Trophoblast cell (in vitro differentiated cells and primary cell): Measurements from ENCODE around the gene SNX25.

Experiments used
- DNase-seq, 2 donors: peaks; one replicate each; pipeline ENCODE4 v3.0.0-alpha.2; 2016
- H2AFZ ChIP-seq: 2 replicates; pipeline ENCODE4 v1.6.1; 2013; ENCODE audit warnings: low read length, moderate library complexity, mild to moderate bottlenecking; ENCODE audit not compliant: insufficient read depth, poor library complexity
- H2AK5ac ChIP-seq: 2 replicates; pipeline ENCODE4 v1.6.1; 2013; ENCODE audit warnings: mild to moderate bottlenecking, low read length
- H2BK120ac ChIP-seq: 2 replicates; pipeline ENCODE4 v1.6.1; 2013; ENCODE audit warnings: low read length, mild to moderate bottlenecking, moderate library complexity; ENCODE audit not compliant: insufficient read depth, poor library complexity
- H2BK12ac ChIP-seq: 2 replicates; pipeline ENCODE4 v1.6.1; 2013; ENCODE audit warnings: mild to moderate bottlenecking, low read length, moderate library complexity
- H2BK5ac ChIP-seq: 2 replicates; pipeline ENCODE4 v1.6.1; 2013; ENCODE audit warnings: low read length, low read depth, moderate library complexity, mild to moderate bottlenecking; ENCODE audit not compliant: poor library complexity
- H3K14ac ChIP-seq: 2 replicates; pipeline ENCODE4 v1.6.1; 2013; ENCODE audit warnings: mild to moderate bottlenecking, low read length
- H3K18ac ChIP-seq: 2 replicates; pipeline ENCODE4 v1.6.1; 2013; ENCODE audit warnings: mild to moderate bottlenecking, low read length
- H3K23ac ChIP-seq: 2 replicates; pipeline ENCODE4 v1.6.1; 2013; ENCODE audit warnings: low read length
- H3K27ac ChIP-seq: 2 replicates; pipeline ENCODE4 v1.5.1; 2013; ENCODE audit warnings: low read depth, mild to moderate bottlenecking, inconsistent platforms, low read length, moderate library complexity
- H3K27me3 ChIP-seq: 2 replicates; pipeline ENCODE4 v1.6.1; 2013; ENCODE audit warnings: inconsistent platforms, mild to moderate bottlenecking, low read length, moderate library complexity; ENCODE audit not compliant: insufficient read depth
- H3K36me3 ChIP-seq, 2 experiments: 1 replicate in 1 of 2; 2 replicates in 1 of 2; pipeline ENCODE4 v1.6.1; 2013; ENCODE audit warnings: low read length in 2 of 2, mild to moderate bottlenecking in 2 of 2, moderate library complexity in 1 of 2; ENCODE audit not compliant: insufficient read depth in 2 of 2, control insufficient read depth in 1 of 2
- H3K4ac ChIP-seq: 2 replicates; pipeline ENCODE4 v1.6.1; 2013; ENCODE audit warnings: low read depth, mild to moderate bottlenecking, low read length, moderate library complexity
- H3K4me1 ChIP-seq, 2 experiments: 1 replicate in 1 of 2; 2 replicates in 1 of 2; pipeline ENCODE4 v1.6.1; 2013; ENCODE audit warnings: low read length in 2 of 2, mild to moderate bottlenecking in 2 of 2, moderate library complexity in 1 of 2; ENCODE audit not compliant: insufficient read depth in 2 of 2, control insufficient read depth in 1 of 2
- H3K4me2 ChIP-seq: 2 replicates; pipeline ENCODE4 v1.6.1; 2013; ENCODE audit warnings: inconsistent platforms, mild to moderate bottlenecking, low read length, moderate library complexity
- H3K4me3 ChIP-seq: 2 replicates; pipeline ENCODE4 v1.5.1; 2013; ENCODE audit warnings: mild to moderate bottlenecking, low read depth, low read length, inconsistent platforms
- H3K79me1 ChIP-seq: one replicate; pipeline ENCODE4 v1.6.1; 2013; ENCODE audit warnings: low read length
- H3K79me2 ChIP-seq: 2 replicates; pipeline ENCODE4 v1.6.1; 2013; ENCODE audit warnings: low read length, mild to moderate bottlenecking; ENCODE audit not compliant: control insufficient read depth, insufficient read depth, poor library complexity
- H3K9ac ChIP-seq: 2 replicates; pipeline ENCODE4 v1.6.1; 2013; ENCODE audit warnings: mild to moderate bottlenecking, low read length
- H3K9me3 ChIP-seq: 2 replicates; pipeline ENCODE4 v1.6.1; 2013; ENCODE audit warnings: low read depth, mild to moderate bottlenecking, control low read depth, inconsistent platforms, low read length; ENCODE audit not compliant: insufficient read depth
- H4K12ac ChIP-seq: 2 replicates; pipeline ENCODE4 v1.6.1; 2013; ENCODE audit warnings: low read depth, mild to moderate bottlenecking, low read length, moderate library complexity
- H4K8ac ChIP-seq: 2 replicates; pipeline ENCODE4 v1.6.1; 2013; ENCODE audit warnings: low read depth, mild to moderate bottlenecking, low read length, moderate library complexity
- H4K91ac ChIP-seq: one replicate; pipeline ENCODE4 v1.6.1; 2013; ENCODE audit warnings: low read depth, mild to moderate bottlenecking, low read length, moderate library complexity
- WGBS: extraction: QIAGEN DNeasy Blood & Tissue Kit; methylation state at CpG from one replicate; pipeline ENCODE4 v1.1.7; 2013; ENCODE audit warnings: missing lambda C conversion rate; ENCODE audit not compliant: insufficient read length, insufficient coverage; ENCODE audit errors: extremely low coverage; 5-methylcytosine and 5-hydroxymethylcytosine counted together

The SNX25 gene

GRCh38 chr4:185276036-185276435 lies 66.6 kb downstream of the SNX25 start:
- H2AK5ac ChIP-seq, result no peak overlapping the region
- no peak overlapping the region for H2AFZ ChIP-seq
- H3K27ac ChIP-seq, result no peak overlapping the region
- H4K12ac ChIP-seq, result no peak overlapping the region
- no peak overlapping the region for H2BK5ac ChIP-seq
- H3K18ac ChIP-seq, result no peak overlapping the region
- H3K36me3 ChIP-seq, result no peaks in the 10 kb centered on the region
- H3K4ac ChIP-seq, result no peak overlapping the region
- H3K4me1 ChIP-seq, result peaks cover 0 to 4% of the 10 kb centered on the region in 2 experiments
- no peak overlapping the region for H2BK12ac ChIP-seq
- no peak overlapping the region for H3K4me3 ChIP-seq
- H4K8ac ChIP-seq, result no peak overlapping the region
- no peak overlapping the region for H4K91ac ChIP-seq
- no peaks in the 10 kb centered on the region for H3K9me3 ChIP-seq
- no peak overlapping the region for H3K23ac ChIP-seq
- no peak overlapping the region for H3K9ac ChIP-seq
- no peak overlapping the region for H3K4me2 ChIP-seq
- no peaks in the 10 kb centered on the region for H3K79me2 ChIP-seq
- no peak for DNase-seq
- no peak overlapping the region for H3K14ac ChIP-seq
- H3K27me3 ChIP-seq, result no peaks in the 10 kb centered on the region
- no peaks in the 10 kb centered on the region for H3K79me1 ChIP-seq
- no peak overlapping the region for H2BK120ac ChIP-seq

DNA sequence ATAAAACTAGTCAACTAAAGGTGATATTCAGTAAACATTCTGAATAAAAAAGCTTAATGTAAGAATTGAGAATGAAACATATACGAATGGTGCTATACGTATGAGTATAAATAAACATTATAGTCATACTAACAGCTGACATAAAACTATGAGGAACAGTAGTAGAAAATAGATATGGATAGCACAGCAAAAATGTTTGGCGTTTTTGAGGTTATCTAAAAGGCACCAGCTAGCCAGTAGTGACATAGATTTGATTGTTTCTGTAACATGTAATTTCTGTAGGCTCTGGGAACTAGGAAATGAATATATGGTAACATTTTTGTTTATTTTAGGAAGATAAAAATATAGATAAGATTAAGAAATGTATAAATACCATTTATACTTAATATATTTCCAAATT lies 69.3 kb downstream of the SNX25 start:
- Histone ChIP-seq H2AK5ac (no peak overlapping the region), H2BK120ac (no peak overlapping the region), H3K79me1 (no peaks in the 10 kb centered on the region), H3K9ac (no peak overlapping the region), H2AFZ (no peak overlapping the region), H3K4me2 (no peak overlapping the region), H4K8ac (no peak overlapping the region), H3K27ac (no peak overlapping the region), H3K79me2 (no peaks in the 10 kb centered on the region), H3K4me1 (peaks cover 0 to 3% of the 10 kb centered on the region in 2 experiments), H3K9me3 (no peaks in the 10 kb centered on the region), H4K91ac (no peak overlapping the region), H3K4me3 (no peak overlapping the region), H3K4ac (no peak overlapping the region), H3K36me3 (no peaks in the 10 kb centered on the region), H2BK12ac (no peak overlapping the region), H3K14ac (no peak overlapping the region), H4K12ac (no peak overlapping the region), H3K23ac (no peak overlapping the region), H3K18ac (no peak overlapping the region), H3K27me3 (no peaks in the 10 kb centered on the region), H2BK5ac (no peak overlapping the region)
- no CpG with 5 or more reads among the region's 3 CpGs for WGBS
- DNase-seq, result no peak

- Histone ChIP-seq H3K79me2 (no peaks in the 10 kb centered on the region), H3K4me3 (no peak overlapping the region), H3K4ac (no peak overlapping the region), H2AK5ac (no peak overlapping the region), H4K91ac (no peak overlapping the region), H3K4me2 (no peak overlapping the region), H3K14ac (no peak overlapping the region), H3K27ac (no peak overlapping the region), H2BK12ac (no peak overlapping the region), H3K9me3 (no peaks in the 10 kb centered on the region), H3K9ac (no peak overlapping the region), H2AFZ (no peak overlapping the region), H3K36me3 (no peaks in the 10 kb centered on the region), H4K12ac (no peak overlapping the region), H3K79me1 (no peaks in the 10 kb centered on the region), H3K23ac (no peak overlapping the region), H2BK5ac (no peak overlapping the region), H4K8ac (no peak overlapping the region), H3K4me1 (peaks cover 0 to 3% of the 10 kb centered on the region in 2 experiments), H3K27me3 (no peaks in the 10 kb centered on the region), H2BK120ac (no peak overlapping the region), H3K18ac (peak overlapping the region; percentile 79)
- no CpG with 5 or more reads among the region's 5 CpGs for WGBS
- no peak for DNase-seq
These were observed 71.2 kb downstream of the SNX25 start for GRCh38 chr4:185280608-185281007.

DNA sequence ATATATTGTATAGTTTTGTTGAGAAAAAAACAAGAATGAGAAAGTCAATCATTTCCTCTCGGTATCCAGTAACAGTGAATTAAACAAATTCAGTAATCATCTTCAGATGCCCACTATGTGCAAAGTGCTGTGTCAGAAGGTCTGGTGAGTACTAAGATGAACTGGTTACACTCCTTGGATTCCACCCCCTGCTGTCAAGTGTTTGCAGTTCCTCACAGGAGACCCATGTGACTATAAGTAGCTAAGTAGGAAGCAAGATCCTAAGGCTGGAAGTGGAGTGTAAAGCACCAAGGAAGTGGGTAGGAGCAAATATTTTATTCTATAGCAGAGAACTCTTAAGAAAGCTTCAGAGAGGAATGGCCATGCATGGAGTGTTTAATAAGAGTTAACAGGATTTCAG lies 73.6 kb downstream of the SNX25 start:
- Histone ChIP-seq H3K79me1 (no peaks in the 10 kb centered on the region), H3K4me1 (peaks cover 0 to 8% of the 10 kb centered on the region in 2 experiments), H3K27me3 (no peaks in the 10 kb centered on the region), H3K9me3 (no peaks in the 10 kb centered on the region), H3K14ac (no peak overlapping the region), H2BK12ac (no peak overlapping the region), H3K9ac (no peak overlapping the region), H4K91ac (no peak overlapping the region), H3K18ac (no peak overlapping the region), H4K8ac (no peak overlapping the region), H4K12ac (no peak overlapping the region), H3K4me3 (no peak overlapping the region), H3K79me2 (no peaks in the 10 kb centered on the region), H2BK5ac (no peak overlapping the region), H3K36me3 (no peaks in the 10 kb centered on the region), H2AK5ac (no peak overlapping the region), H3K27ac (no peak overlapping the region), H3K4me2 (no peak overlapping the region), H2AFZ (no peak overlapping the region), H3K4ac (no peak overlapping the region), H2BK120ac (no peak overlapping the region), H3K23ac (no peak overlapping the region)
- DNase-seq, result no peak
- no CpG with 5 or more reads among the region's 1 CpG for WGBS

DNA sequence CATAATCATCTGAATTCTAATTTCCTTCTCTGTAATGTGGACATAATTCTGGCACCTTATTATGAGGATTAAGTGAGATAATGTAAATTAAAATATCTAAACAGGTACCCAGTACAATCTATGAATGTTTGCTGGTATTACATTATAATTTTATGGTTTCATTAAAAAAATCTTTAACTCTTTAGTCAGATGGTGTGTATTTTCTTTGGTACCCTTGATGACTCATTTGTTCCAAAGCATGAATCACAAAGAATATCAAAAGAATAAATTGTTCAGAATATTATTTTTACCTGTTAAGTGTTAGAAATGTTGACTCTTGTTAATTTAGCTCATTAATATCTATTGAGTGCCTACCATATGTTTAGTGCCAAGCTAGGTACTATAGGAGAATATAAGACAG lies 74.3 kb downstream of the SNX25 start:
- no peak overlapping the region for H3K9ac ChIP-seq
- peaks cover 2 to 8% of the 10 kb centered on the region in 2 experiments for H3K4me1 ChIP-seq
- no peak overlapping the region for H3K14ac ChIP-seq
- no peak overlapping the region for H3K4me2 ChIP-seq
- no peaks in the 10 kb centered on the region for H3K27me3 ChIP-seq
- H2BK12ac ChIP-seq, result no peak overlapping the region
- H3K4me3 ChIP-seq, result no peak overlapping the region
- H3K27ac ChIP-seq, result no peak overlapping the region
- no peak overlapping the region for H4K12ac ChIP-seq
- H3K79me1 ChIP-seq, result no peaks in the 10 kb centered on the region
- no peak overlapping the region for H3K18ac ChIP-seq
- no peaks in the 10 kb centered on the region for H3K9me3 ChIP-seq
- no peak overlapping the region for H3K4ac ChIP-seq
- H2AK5ac ChIP-seq, result no peak overlapping the region
- H3K79me2 ChIP-seq, result no peaks in the 10 kb centered on the region
- H2BK120ac ChIP-seq, result no peak overlapping the region
- H2AFZ ChIP-seq, result no peak overlapping the region
- H3K23ac ChIP-seq, result no peak overlapping the region
- no peak overlapping the region for H2BK5ac ChIP-seq
- H3K36me3 ChIP-seq, result no peaks in the 10 kb centered on the region
- H4K91ac ChIP-seq, result no peak overlapping the region
- DNase-seq, result no peak
- H4K8ac ChIP-seq, result no peak overlapping the region
